NCI-H1092 (cell line): ENCODE data around the gene CCNE1.

Source experiments
- DNase-seq: peaks from one replicate; lab custom pipeline; 2025; lab: John Stamatoyannopoulos, UW

The CCNE1 gene

GRCh38 chr19:29811125-29812079 is at the start of gene CCNE1:
TSS of gene CCNE1 (plus strand) at chr19:29811991. CDS start at chr19:29812556, 565 bp downstream.
- peak; percentile 64 for DNase-seq

- DNase-seq: no peak
These were observed 48.6 kb upstream of the CCNE1 start for GRCh38 chr19:29763196-29763595.

- DNase-seq: no peak
These were observed 47.4 kb upstream of the CCNE1 start for GRCh38 chr19:29764361-29764760.

GRCh38 chr19:29766100-29766499 is 45.7 kb upstream of the CCNE1 start:
- DNase-seq: no peak

- DNase-seq: no peak
These were observed 44.6 kb upstream of the CCNE1 start for GRCh38 chr19:29767039-29767735.

GRCh38 chr19:29768166-29768565 is 43.6 kb upstream of the CCNE1 start:
- no peak for DNase-seq

GRCh38 chr19:29769997-29770396 is 41.8 kb upstream of the CCNE1 start:
- no peak for DNase-seq

GRCh38 chr19:29770648-29771047 is 41.1 kb upstream of the CCNE1 start:
- DNase-seq: no peak

- peak; percentile 27 for DNase-seq
These were observed 39.9 kb upstream of the CCNE1 start for GRCh38 chr19:29771708-29772414.

GRCh38 chr19:29772696-29773095 is 39.1 kb upstream of the CCNE1 start:
- DNase-seq: no peak

GRCh38 chr19:29773141-29773540 is 38.6 kb upstream of the CCNE1 start:
- no peak for DNase-seq

GRCh38 chr19:29774126-29774525 is 37.7 kb upstream of the CCNE1 start:
- DNase-seq: no peak

GRCh38 chr19:29777781-29778309 is 33.9 kb upstream of the CCNE1 start:
- DNase-seq: no peak

- DNase-seq: no peak
These were observed 31.9 kb upstream of the CCNE1 start for GRCh38 chr19:29779921-29780320.

- DNase-seq: no peak
These were observed 30.2 kb upstream of the CCNE1 start for GRCh38 chr19:29781386-29782259.

- DNase-seq: no peak
These were observed 29.6 kb upstream of the CCNE1 start for GRCh38 chr19:29782260-29782580.

- no peak for DNase-seq
These were observed 28.1 kb upstream of the CCNE1 start for GRCh38 chr19:29783627-29784190.

- no peak for DNase-seq
These were observed 27.1 kb upstream of the CCNE1 start for GRCh38 chr19:29784598-29785223.

GRCh38 chr19:29785360-29785759 is 26.4 kb upstream of the CCNE1 start:
- no peak for DNase-seq

- no peak for DNase-seq
These were observed 25.7 kb upstream of the CCNE1 start for GRCh38 chr19:29785955-29786589.
